SH-SY5Y (cell line): Measurements from ENCODE around the gene F5.

Experiments used
- GATA2 ChIP-seq: IDR thresholded peaks from 2 replicates; pipeline ENCODE4 v1.6.1; 2011; ENCODE audit warnings: mild to moderate bottlenecking, low read depth, low read length
- GATA3 ChIP-seq: IDR thresholded peaks from 2 replicates; pipeline ENCODE4 v1.6.1; 2011; ENCODE audit warnings: low read depth, mild to moderate bottlenecking, low read length, moderate library complexity

- no peak for TF ChIP-seq GATA2
- TF ChIP-seq GATA3 = no peak
These were observed 43.7 kb upstream of the F5 start, which contains the start of gene SELP for GRCh38 chr1:169630006-169630405.
